ENCODE results near the gene SLC30A2.

The SLC30A2 gene

DNA sequence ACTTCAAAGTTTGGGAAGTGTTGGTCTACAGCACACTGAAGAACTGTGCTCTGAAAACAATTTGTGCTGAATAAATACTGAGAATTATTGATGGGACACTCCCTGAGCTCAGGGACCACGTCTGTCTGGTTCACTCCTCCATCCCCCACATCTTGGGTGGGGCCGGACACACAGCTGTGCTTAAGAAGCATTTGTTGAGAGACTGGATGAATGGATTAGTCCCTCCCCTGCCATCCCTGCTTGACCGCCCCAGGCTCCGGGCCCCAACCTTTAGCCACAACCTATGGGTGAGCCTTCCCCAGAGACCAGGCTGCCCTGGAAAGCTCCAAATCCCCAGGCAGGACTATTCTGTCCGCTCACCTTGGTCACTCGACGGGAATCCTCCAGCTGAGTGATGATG lies 14.0 kb upstream of the SLC30A2 start:
- no peak for DNase-seq (ENCODE audit: extremely low read depth, low read depth)
- TF ChIP-seq, protein P1, sequence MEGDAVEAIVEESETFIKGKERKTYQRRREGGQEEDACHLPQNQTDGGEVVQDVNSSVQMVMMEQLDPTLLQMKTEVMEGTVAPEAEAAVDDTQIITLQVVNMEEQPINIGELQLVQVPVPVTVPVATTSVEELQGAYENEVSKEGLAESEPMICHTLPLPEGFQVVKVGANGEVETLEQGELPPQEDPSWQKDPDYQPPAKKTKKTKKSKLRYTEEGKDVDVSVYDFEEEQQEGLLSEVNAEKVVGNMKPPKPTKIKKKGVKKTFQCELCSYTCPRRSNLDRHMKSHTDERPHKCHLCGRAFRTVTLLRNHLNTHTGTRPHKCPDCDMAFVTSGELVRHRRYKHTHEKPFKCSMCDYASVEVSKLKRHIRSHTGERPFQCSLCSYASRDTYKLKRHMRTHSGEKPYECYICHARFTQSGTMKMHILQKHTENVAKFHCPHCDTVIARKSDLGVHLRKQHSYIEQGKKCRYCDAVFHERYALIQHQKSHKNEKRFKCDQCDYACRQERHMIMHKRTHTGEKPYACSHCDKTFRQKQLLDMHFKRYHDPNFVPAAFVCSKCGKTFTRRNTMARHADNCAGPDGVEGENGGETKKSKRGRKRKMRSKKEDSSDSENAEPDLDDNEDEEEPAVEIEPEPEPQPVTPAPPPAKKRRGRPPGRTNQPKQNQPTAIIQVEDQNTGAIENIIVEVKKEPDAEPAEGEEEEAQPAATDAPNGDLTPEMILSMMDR (IDR thresholded peaks at IDR 0.05; ENCODE audit: low read depth, low read length) = no peak

- DNase-seq (ENCODE audit: extremely low read depth, low read depth) = no peak
- TF ChIP-seq, protein P1 (IDR thresholded peaks at IDR 0.05; ENCODE audit: low read depth, low read length) = no peak
Observed at GRCh38 chr1:26058052-26058595, 12.2 kb upstream of the SLC30A2 start.

DNA sequence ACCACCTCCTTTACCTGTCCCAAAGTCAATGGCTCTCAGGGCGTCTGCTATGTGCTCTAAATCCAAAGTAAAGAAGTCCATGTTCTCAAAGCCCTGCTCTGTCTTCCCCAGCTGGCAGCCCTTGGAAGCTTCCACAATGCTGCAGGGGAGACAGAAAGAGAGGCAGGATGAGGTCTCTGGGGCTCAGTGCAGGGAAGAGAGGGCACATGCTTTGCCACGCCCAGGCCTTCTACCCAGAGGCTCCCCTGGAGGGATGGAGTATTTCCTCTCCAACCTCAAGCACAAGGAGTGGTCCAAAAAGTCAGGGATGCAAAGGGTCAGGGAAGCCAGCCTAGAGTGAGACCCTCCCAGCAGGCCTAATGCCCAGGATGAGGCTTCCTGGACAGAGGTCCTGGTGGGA lies 11.3 kb upstream of the SLC30A2 start:
- TF ChIP-seq, protein P1 (IDR thresholded peaks at IDR 0.05; ENCODE audit: low read depth, low read length) = no peak
- DNase-seq (ENCODE audit: extremely low read depth, low read depth) = no peak

DNA sequence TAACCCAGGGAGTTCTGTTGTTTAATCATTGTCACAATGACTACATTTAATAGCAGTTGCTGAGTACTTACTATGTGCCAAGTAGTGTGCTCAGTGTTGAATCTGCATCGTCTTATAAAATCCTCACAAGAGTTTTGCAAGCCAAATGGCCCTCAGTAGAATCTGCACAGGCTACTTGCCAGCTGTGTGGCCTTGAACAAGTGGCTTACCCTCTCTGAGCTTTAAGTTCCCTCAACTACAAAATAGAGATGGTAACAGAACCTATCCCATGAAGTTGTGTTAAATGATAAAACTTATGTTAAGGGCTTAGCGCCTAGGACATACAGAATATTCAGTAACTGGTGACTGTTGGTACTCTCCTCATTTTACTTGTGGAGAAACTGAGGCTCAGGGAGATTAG lies 9.1 kb upstream of the SLC30A2 start:
- DNase-seq (ENCODE audit: extremely low read depth, low read depth) = no peak
- TF ChIP-seq, protein P1 (IDR thresholded peaks at IDR 0.05; ENCODE audit: low read depth, low read length) = no peak

- no peak for DNase-seq (ENCODE audit: extremely low read depth, low read depth)
Observed at GRCh38 chr1:26053718-26054560, 8.0 kb upstream of the SLC30A2 start.

DNA sequence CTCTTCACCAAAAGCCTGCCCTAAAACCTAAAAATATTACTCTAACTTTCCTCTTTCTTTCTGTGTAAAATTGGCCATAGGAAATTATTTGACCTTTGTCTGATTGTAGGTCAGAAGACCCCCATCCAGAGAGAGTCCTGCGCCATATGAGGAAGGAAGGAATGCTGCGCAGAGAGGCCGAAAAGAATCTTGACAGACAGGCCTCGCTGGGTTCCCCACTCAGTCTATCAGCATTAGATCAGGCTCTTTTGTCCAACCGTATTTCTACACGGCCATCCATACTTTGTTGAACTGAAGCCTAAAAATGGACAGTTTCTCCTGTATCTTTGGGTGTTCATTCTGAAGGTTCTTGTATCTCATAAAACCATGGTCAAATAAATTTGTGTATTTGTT lies 4.3 kb upstream of the SLC30A2 start:
- TF ChIP-seq, protein P1 (IDR thresholded peaks at IDR 0.05; ENCODE audit: low read depth, low read length) = no peak
- DNase-seq (ENCODE audit: extremely low read depth, low read depth) = no peak

More at GRCh38 chr1:26053718-26054560, 8.0 kb upstream of the SLC30A2 start:
- TF ChIP-seq, protein P1 (IDR thresholded peaks at IDR 0.05; ENCODE audit: low read depth, low read length) = no peak

GRCh38 chr1:26049531-26050247 lies 3.8 kb upstream of the SLC30A2 start:
- DNase-seq (ENCODE audit: extremely low read depth, low read depth) = no peak

More at GRCh38 chr1:26049531-26050247, 3.8 kb upstream of the SLC30A2 start:
- TF ChIP-seq, protein P1 (IDR thresholded peaks at IDR 0.05; ENCODE audit: low read depth, low read length) = no peak
